NCI-H2196 treated with DMSO at 0.1 percent for 48 hours (cell line): ENCODE measurements around the gene CD34.
"Not testable (repeated sequence)": the region's sequence is repeated elsewhere in the genome, so short reads cannot be mapped to it uniquely, and the experiment has no call there.

Source experiments
- DNase-seq: peaks from one replicate; lab custom pipeline; 2025; ENCODE audit not compliant: unreplicated experiment; lab: John Stamatoyannopoulos, UW

The CD34 gene

GRCh38 chr1:207933205-207933800, 22.4 kb upstream of the CD34 start:
- DNase-seq: no peak

GRCh38 chr1:207926984-207927383, 16.1 kb upstream of the CD34 start:
- DNase-seq: no peak

- DNase-seq: not testable (repeated sequence)
Observed at GRCh38 chr1:207925969-207926368, 15.0 kb upstream of the CD34 start.

GRCh38 chr1:207925210-207925609, 14.3 kb upstream of the CD34 start:
- no peak for DNase-seq

GRCh38 chr1:207923561-207923960, 12.6 kb upstream of the CD34 start:
- no peak for DNase-seq

GRCh38 chr1:207923121-207923520, 12.2 kb upstream of the CD34 start:
- no peak for DNase-seq

- DNase-seq: no peak
Observed at GRCh38 chr1:207922554-207922953, 11.6 kb upstream of the CD34 start.

GRCh38 chr1:207921321-207921720, 10.4 kb upstream of the CD34 start:
- DNase-seq: no peak

- DNase-seq: no peak
Observed at GRCh38 chr1:207920444-207921021, 9.6 kb upstream of the CD34 start.

GRCh38 chr1:207919523-207920170, 8.7 kb upstream of the CD34 start:
- DNase-seq: no peak

GRCh38 chr1:207918581-207918980, 7.7 kb upstream of the CD34 start:
- no peak for DNase-seq

- no peak for DNase-seq
Observed at GRCh38 chr1:207918011-207918410, 7.1 kb upstream of the CD34 start.

GRCh38 chr1:207917080-207917479, 6.2 kb upstream of the CD34 start:
- no peak for DNase-seq

GRCh38 chr1:207913951-207914350, 3.0 kb upstream of the CD34 start:
- DNase-seq: no peak

GRCh38 chr1:207911856-207912760, 1.2 kb upstream of the CD34 start:
- DNase-seq: no peak

- DNase-seq: no peak
Observed at GRCh38 chr1:207909687-207910086, 1.2 kb downstream of the CD34 start.

GRCh38 chr1:207908107-207908734, 2.7 kb downstream of the CD34 start:
- no peak for DNase-seq

GRCh38 chr1:207904391-207904790, 6.5 kb downstream of the CD34 start:
- DNase-seq: no peak

- no peak for DNase-seq
Observed at GRCh38 chr1:207903767-207904166, 7.2 kb downstream of the CD34 start.

- no peak for DNase-seq
Observed at GRCh38 chr1:207903053-207903452, 7.9 kb downstream of the CD34 start.

- no peak for DNase-seq
Observed at GRCh38 chr1:207902566-207902965, 8.4 kb downstream of the CD34 start.
